ENCODE measurements around the gene AIF1. TPM values are rescaled to one million over a fixed set of nuclear protein-coding genes. Genes with fewer than 3 reads are reported as not detected.

The AIF1 gene
- total RNA-seq, 1 donor from 2014 or later = not detected

GRCh38 chr6:31663126-31663960 is 48.3 kb downstream of the AIF1 start:
- no peak for DNase-seq (ENCODE audit: low read depth, low spot score)

- peak; percentile 44 for DNase-seq (ENCODE audit: low read depth, low spot score)
These were observed 49.1 kb downstream of the AIF1 start for GRCh38 chr6:31663961-31664789.

GRCh38 chr6:31664790-31665500 is 49.9 kb downstream of the AIF1 start, which contains the start of gene GPANK1:
TSS of gene GPANK1 (minus strand) at chr6:31664997. CDS start at chr6:31664478, 519 bp downstream.
- DNase-seq (ENCODE audit: low read depth, low spot score) = peak; percentile 86

GRCh38 chr6:31665501-31666336 is 50.7 kb downstream of the AIF1 start, which contains the start of gene CSNK2B:
TSS of gene CSNK2B (plus strand) at chr6:31666080. CDS start at chr6:31666832, 752 bp downstream.
- peak; percentile 86 for DNase-seq (ENCODE audit: low read depth, low spot score)

GRCh38 chr6:31666337-31666965 is 51.4 kb downstream of the AIF1 start:
- no peak for DNase-seq (ENCODE audit: low read depth, low spot score)

Other genes starting within 250 kb of the AIF1 start
- 52.4 and 72.9 TPM in 2 replicates for gene MICA, start 211.6 kb upstream of the AIF1 start, total RNA-seq
- 24.8 and 29.2 TPM in 2 replicates for gene MICB, start 117.1 kb upstream of the AIF1 start, total RNA-seq
- gene MCCD1, start 86.3 kb upstream of the AIF1 start, total RNA-seq = not detected in 2 replicates
- gene DDX39B, start 73.2 kb upstream of the AIF1 start, total RNA-seq = 507 and 634 TPM in 2 replicates
- gene ATP6V1G2, start 68.6 kb upstream of the AIF1 start, total RNA-seq = 0.42 and 0.59 TPM in 2 replicates
- gene NFKBIL1, start 67.6 kb upstream of the AIF1 start, total RNA-seq = 21.9 and 30.1 TPM in 2 replicates
- gene LTA, start 42.9 kb upstream of the AIF1 start, total RNA-seq = 0.07 TPM in 1 of 2 replicates, not detected in the other
- gene TNF, start 39.7 kb upstream of the AIF1 start, total RNA-seq = not detected in 2 replicates
- gene LTB, start 32.8 kb upstream of the AIF1 start, total RNA-seq = 1.6 and 2.2 TPM in 2 replicates
- gene LST1, start 29.0 kb upstream of the AIF1 start, total RNA-seq = 0.14 and 0.73 TPM in 2 replicates
- gene NCR3, start 22.2 kb upstream of the AIF1 start, total RNA-seq = not detected in 2 replicates
- gene PRRC2A, start 5.5 kb downstream of the AIF1 start, total RNA-seq = 33.6 and 36.4 TPM in 2 replicates
- gene BAG6, start 37.4 kb downstream of the AIF1 start, total RNA-seq = 110 and 116 TPM in 2 replicates
- 0.40 and 0.46 TPM in 2 replicates for gene APOM, start 40.7 kb downstream of the AIF1 start, total RNA-seq
- 18.7 and 20.5 TPM in 2 replicates for gene C6orf47, start 45.5 kb downstream of the AIF1 start, total RNA-seq
- 12.1 and 12.5 TPM in 2 replicates for gene GPANK1, start 49.8 kb downstream of the AIF1 start, total RNA-seq
- 98.5 and 102 TPM in 2 replicates for gene CSNK2B, start 50.8 kb downstream of the AIF1 start, total RNA-seq
- gene LY6G5B, start 54.7 kb downstream of the AIF1 start, total RNA-seq = 1.5 and 1.9 TPM in 2 replicates
- gene LY6G5C, start 65.8 kb downstream of the AIF1 start, total RNA-seq = 0.86 and 0.88 TPM in 2 replicates
- gene ABHD16A, start 88.1 kb downstream of the AIF1 start, total RNA-seq = 37.3 and 65.3 TPM in 2 replicates
- gene LY6G6F, start 91.6 kb downstream of the AIF1 start, total RNA-seq = not detected in 2 replicates
- gene LY6G6D, start 100.1 kb downstream of the AIF1 start, total RNA-seq = not detected in 2 replicates
- gene LY6G6C, start 106.5 kb downstream of the AIF1 start, total RNA-seq = not detected in 2 replicates
- gene MPIG6B, start 108.1 kb downstream of the AIF1 start, total RNA-seq = not detected in 2 replicates
- gene DDAH2, start 114.1 kb downstream of the AIF1 start, total RNA-seq = 84.0 and 89.4 TPM in 2 replicates
- gene CLIC1, start 121.3 kb downstream of the AIF1 start, total RNA-seq = 860 and 926 TPM in 2 replicates
- 6.1 and 6.7 TPM in 2 replicates for gene MSH5, start 124.8 kb downstream of the AIF1 start, total RNA-seq
- 0.78 and 0.92 TPM in 2 replicates for gene SAPCD1, start 147.4 kb downstream of the AIF1 start, total RNA-seq
- gene VWA7, start 162.1 kb downstream of the AIF1 start, total RNA-seq = under 0.01 and 0.11 TPM in 2 replicates
- gene VARS1, start 180.5 kb downstream of the AIF1 start, total RNA-seq = 73.2 and 74.0 TPM in 2 replicates
- gene LSM2, start 191.7 kb downstream of the AIF1 start, total RNA-seq = 45.8 and 55.3 TPM in 2 replicates
- gene HSPA1L, start 200.0 kb downstream of the AIF1 start, total RNA-seq = 0.53 and 1.9 TPM in 2 replicates
- gene HSPA1A, start 200.3 kb downstream of the AIF1 start, total RNA-seq = 33.6 and 431 TPM in 2 replicates
- gene HSPA1B, start 212.5 kb downstream of the AIF1 start, total RNA-seq = 48.7 and 575 TPM in 2 replicates
- 54.3 and 71.7 TPM in 2 replicates for gene NEU1, start 247.6 kb downstream of the AIF1 start, total RNA-seq